ENCODE data around the gene TRIM10.
"Not testable (repeated sequence)": the region's sequence is repeated elsewhere in the genome, so short reads cannot be mapped to it uniquely, and the experiment has no call there.

TRIM10 gene

DNA sequence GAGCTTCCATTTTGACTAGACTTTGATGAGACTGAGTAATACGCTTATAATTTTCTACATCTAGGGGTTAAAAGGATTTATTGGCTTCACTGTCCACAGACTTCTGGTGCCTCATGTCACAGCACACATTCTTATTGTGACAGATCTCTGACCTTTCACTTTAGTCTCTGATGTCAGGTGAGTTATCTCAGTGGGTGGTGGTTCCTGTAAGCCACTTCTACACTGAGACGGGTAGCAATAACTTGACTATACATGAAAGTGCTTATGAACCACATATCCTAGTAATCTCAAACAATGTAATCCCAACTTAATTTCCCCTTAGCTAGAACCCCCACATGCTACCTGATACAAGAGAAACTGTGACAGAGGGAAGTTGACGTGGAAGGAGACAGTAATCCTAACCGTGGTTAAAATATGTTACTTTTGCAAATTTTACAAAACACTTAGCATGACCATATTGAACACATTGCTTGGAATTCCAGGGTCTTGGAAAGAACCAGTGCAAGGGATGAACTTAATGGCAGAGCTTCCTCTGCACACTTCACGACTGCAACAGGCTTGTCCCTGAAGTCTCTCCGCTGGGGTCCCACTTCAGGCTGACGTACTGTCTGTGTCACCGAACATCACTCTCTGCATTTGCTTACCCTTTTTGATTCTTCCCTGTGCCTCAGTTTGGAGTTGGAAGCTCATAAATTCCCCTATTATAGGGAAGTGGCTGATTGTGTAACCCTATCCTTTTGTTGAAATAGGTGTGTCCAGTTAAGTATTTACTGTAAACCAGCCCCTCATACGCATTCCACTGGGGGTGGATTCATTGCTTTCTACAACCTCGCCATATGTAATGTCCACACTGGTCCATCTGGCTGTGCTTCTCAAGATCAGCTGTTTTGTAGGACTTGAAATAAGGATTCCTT lies 31.5 kb downstream of the TRIM10 start:
- DNase-seq (ENCODE audit: low spot score) = no peak

DNA sequence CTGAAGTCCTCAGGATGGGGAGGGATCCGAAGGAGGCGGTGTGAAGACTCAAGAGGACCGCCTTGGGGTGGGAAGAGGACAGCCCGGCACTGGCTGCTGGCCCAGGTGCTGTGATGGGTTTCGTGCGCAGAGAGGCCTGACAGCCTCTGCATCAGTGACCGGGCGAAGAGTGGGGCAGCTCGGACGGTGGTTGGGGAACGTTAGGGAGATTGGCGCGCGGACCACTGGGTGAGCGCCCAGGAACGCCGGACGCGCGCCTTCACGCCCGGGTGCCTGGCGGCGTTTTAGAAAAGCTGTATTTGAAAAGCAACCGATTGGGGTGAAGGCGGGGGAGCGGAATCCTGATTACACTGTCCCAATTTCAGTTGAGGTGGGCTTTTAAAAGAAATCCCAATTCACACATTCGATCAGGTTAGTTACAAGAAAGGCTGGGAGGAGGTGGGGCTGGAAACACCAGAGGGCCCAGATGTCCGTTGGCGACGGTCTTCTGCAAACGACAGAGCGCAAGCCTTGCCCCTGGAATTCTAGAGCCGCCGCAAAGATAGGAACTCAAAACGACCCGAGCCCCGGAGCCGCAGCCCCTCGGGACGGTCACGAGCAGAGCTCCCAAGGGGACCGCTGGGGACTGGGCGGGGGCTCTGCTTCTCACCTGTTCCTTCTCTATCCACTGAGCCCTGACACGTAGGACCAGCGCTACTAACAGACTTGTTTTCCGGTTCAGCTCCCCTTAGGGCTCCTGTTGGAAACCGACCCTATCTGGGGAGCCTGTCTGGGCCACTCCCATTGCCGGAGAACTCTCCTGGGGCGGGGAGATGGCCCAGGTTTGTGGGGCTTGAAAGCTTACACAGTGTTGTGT lies 33.5 kb downstream of the TRIM10 start:
- no peak for DNase-seq (ENCODE audit: low spot score)

DNA sequence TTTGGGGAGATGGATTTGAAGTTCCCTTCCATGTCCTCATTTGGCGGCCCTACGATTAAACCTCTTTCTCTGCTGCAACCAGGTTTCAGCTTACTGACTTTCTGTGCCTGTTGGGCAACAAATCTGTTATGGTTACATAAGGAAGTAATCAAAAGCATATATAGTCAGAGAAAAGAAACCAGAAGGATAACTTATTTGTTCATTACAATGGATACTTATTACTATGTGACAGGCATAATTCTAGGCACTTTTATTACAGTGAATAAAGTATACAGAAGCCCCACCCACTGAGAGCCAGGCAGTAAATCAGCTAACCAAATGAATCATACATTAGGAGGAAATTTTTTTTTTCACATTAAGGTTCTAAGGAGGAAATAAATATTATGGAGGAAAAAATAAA lies 38.5 kb downstream of the TRIM10 start:
- DNase-seq (ENCODE audit: low spot score) = no peak

DNA sequence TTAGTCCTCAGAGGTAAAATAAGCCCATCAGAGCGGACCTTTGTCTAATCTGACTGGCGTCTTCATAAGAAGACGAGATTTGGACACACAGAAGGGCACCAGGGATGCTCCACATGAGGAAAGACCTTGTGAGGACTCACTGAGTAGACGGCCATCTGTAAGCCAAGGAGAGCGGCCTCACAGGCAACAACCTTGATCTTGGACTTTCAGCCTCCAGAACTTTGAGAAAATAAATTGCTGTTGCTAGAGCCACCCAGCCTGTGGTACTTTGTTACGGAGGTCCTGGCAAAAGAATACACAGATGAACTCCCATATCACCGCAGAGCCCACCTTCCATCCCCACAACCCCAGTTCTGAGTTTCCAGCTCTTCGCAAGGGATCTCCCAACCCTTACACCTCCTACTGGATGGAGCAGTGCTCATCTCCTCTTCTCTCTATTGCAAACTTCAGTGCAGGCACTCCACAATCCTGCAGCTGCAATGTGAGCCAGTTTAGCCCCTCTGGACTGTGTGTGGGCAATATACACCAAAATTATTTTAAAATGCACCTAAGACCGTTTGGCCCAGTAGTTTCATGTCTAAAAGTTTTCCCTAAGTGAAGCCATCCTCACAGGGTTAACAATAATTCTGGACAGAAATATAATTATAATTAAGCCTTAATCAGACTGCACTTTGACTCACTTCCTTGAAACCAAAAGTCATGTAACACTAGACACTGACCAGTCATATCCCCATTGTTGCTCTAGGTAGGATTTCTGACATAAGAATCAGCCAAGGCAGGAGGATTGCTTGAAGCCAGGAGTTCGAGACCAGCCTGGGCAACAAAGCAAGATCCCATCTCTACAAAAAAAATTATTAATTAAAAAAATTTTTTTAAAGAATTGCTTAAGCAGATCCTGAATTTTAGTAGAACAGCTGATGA lies 39.3 kb downstream of the TRIM10 start:
- DNase-seq (ENCODE audit: low spot score) = no peak

DNA sequence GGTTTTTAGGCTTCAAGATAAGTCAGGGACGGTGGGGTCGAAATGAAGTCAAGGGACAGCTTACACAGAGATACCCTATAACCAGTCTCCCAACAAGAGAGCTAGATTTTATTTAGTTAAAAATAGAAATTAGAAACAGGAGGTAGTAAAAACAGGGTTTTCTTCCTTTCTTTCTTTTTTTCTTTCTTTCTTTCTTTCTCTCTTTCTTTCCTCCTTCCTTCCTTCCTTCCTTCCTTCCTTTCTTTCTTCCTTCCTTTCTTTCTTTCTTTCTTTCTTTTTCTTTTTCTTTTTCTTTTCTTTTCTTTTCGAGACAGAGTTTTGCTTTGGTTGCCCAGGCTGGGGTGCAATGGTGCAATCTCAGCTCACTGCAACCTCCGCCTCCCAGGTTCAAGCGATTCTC lies 42.3 kb downstream of the TRIM10 start:
- not testable (repeated sequence) for DNase-seq (ENCODE audit: low spot score)

DNA sequence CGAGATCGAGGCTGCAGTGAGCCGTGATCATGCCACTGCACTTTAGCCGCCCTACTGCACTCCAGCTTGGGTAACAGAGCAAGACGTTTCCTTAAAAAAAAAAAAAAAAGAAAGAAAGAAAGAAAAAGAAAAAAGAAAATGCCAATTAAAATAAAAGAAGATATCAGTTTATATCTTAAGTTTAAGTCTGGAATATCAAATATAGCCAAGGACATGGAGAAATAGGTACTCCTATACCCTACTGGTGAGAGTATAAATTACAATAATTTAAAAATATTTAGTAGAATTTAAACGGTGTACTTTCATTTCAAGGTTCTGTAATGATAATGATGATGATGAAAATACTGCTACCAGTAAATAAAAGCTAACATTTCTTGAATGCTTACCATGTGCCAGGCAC lies 44.3 kb downstream of the TRIM10 start:
- no peak for DNase-seq (ENCODE audit: low spot score)

DNA sequence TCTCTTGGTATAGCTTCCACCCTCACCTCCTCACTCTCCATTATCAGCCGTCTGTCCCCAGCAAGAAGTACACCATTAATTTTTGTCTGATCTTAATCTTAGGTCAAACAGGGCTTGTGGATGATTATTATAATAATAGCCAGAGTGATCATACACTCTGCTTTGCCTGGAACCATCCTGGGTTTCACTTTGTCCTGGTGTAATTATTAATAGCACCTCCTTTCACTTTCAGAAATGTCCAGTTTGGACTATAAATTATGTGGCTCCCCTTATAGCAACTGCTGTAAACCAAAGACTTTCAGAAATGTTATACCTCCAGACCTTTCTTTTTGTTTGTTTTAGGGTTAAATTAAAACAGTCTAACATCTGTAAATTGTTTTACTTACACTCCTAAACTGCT lies 47.2 kb downstream of the TRIM10 start:
- DNase-seq (ENCODE audit: low spot score) = no peak

DNA sequence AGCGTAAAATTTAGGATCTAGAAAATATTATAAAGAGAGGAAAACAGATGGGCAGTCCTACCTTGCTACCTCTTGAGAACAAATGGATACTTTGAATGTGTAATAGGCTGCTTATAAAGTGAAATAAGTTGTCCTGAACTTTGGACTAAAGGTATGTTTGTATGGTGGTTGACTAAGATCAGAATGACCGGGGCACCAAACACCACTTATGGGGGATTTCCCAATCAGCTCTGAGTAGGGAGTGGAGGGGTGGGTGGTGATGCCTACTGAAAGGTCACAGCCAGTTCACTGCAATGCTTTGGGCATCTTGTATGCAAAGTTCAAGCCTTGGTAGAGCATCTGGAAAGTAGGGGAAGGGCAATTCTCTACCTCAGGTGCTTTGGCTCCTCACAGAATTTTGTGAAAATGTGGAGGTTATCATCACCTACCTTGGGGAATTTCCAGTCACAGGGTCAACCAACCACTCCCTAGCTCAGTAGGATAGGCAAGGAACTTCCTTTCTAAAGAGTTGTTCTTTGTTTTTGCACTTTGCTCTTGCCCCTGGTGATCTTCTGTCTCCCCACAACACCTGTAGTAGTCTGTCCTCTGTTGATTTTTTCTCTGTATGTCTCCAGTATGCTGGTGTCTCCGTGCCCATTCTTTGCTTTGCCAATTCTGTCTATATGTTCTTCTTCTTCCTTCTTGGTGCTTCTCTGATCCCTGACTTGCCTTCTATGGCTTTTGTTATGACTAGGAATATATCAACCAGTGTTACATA lies 47.8 kb downstream of the TRIM10 start, which contains the start of gene TRIM31:
TSS of gene TRIM31 (minus strand) at position 88 of the 757 bp plus-strand sequence. CDS start 285 bp downstream, outside the sequence.
- DNase-seq (ENCODE audit: low spot score) = no peak

DNA sequence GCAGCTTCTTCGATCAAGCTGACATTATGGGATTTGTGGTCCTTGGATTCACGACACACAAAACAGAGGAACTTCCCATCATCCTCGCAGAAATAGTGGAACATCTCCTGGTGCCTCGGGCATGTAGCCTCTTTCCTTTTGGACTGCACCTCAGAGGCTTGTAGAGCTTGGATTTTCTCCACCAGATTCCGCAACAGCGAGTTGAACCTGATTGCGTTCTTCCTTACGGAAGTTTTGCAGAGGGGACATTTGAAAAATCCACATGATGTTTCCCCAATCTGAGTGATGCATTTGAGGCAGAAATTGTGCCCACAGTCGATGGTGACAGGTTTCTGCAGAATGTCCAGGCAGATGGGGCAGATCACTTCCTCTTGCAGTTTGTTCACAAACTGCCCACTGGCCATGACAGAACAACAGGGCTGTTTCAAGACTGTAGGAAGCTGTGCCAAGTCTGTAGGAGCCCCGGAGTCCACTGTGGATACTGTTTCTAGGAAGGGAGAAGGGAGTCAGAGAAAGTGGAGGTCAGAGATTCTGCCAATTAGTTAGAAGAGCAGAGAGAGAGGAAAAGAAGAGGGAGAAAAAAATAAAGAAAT lies 48.5 kb downstream of the TRIM10 start:
- no peak for DNase-seq (ENCODE audit: low spot score)

DNA sequence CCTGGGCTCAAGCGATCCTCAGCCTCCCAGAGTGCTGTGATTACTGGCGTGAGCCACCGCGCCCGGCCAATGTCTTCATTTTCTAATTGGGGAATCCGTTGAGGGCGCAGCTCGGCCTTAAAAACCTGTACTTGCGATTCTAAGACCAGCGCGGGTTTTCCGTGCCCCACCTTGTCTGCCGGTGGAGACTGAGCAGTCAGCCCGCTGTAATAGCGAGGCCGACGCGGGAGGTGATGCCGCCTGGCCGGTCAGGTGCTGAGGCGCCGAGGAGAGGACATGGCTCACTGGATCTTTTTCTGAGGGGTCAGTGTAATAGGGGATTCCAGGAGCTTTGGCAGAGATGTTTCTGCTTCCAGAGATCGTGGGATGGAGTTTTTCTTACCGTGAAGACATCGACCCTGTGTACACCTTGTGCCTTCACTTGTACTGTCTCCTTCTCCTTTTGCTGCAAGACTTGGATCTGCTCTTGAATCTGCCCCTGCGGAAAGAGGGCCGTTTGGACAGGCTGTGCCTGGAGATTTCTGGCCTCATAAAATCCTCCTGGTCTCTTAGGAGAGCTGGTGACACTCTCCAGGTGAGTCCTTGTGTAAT lies 49.6 kb downstream of the TRIM10 start:
- DNase-seq (ENCODE audit: low spot score) = no peak

DNA sequence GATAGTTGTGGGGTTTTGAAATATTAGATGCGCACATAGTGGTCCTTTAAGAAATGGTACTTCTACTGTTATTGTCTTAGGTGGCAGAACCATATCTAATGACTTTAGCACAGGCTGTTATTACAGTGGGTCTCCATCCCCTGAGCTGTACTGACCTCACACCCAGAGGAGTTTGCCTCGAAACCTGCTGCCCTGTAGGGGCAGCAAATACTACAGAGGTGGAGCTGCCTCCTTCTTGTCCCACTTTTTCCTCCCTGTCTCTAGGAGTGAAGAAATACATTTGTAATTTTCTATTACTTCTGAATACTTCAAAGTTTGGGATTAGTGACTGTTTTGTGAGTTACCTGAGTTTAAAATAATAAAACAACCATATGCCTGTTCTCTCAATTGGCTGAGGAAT lies 56.4 kb downstream of the TRIM10 start:
- no peak for DNase-seq (ENCODE audit: low spot score)

DNA sequence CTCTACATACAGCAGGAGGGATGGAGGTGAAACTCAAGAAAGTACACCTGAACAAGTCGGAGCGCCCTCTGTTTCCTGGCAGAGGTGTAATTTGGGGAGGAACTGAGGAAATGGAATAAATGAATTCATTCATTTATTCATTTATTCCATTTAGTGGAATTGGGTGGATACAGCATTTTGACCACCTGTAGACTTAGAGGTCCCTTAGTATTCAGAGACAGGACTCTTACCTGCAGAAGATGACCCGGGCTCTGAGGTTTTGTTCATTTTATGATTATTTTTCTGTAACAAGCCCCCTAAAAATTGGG lies 57.2 kb downstream of the TRIM10 start:
- DNase-seq (ENCODE audit: low spot score) = no peak

DNA sequence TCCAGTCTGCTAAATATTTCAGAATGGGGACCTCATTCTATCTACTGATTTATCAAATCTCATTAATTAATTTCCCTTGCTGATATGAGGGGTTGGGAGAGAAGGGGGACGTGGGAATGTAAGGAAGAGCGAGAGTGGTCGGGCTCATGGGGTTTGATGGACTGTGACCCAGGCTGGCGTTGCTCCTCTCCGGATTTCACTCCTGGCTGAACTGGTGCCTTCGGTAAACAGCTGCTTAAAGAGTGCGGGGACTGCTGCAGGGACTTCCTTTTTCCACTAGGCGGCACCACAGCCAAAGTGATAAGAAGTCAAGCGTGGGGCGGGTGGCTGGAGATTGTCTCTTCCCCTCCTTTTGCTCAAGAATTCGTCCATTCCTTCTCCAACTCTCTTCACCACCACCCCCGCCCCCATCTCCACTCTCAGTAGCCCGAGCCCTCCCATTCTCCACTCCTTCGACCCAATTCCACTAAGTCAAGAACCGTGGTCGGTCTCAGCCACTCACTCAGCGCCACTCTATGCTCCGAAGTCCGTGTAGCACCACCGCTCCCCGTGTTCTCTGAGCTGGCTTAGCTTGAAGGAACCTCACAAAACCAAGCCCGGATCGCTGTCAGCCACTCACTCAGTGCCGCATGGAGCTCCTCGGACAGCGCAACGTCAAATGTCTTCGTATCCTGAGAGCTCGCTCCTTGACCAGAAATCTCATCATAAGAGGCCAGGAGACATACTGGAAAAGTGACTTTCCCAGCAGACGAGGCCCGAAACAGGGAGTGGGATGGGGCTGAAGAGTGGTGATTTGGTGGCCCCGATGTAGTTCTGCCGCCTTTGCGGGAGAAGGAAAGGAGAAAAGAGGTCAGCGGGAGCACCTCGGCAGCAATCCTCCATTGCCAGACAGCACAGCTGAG lies 57.8 kb downstream of the TRIM10 start:
- DNase-seq (ENCODE audit: low spot score) = peak; percentile 82

DNA sequence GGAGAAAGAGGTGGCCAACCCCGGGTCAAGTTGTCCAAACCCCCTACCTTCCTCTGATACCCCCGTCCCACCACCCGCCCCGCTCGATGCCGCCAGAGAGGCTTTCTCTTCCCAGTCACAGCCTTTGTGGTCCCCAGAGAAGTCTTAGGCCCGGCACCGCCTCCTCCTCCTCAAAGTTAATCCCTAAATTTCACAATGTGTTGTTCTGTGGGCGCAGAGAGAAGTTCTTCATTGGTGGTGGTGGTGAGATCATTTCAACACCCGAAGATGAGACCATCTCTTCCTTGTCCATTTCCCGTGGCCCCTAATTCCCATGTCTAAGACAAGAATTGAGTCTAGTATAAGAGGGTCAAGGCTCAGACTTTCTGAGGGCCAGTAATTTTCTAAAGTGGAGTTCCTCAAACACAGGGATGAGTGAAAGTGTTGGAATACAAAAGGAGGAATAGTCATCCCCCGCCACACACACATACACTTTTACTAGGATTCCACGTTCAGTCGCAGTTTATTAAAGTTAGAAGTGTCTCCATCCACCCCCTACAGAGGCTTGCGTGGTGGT lies 58.5 kb downstream of the TRIM10 start:
- DNase-seq (ENCODE audit: low spot score) = no peak
